Panc1 (cell line): ENCODE results near the gene P2RX2. TPM values are rescaled to one million over a fixed set of nuclear protein-coding genes. Genes with fewer than 3 reads are reported as not detected.

Experiments used
- ATAC-seq: fragments of 200-7000 bp; cut with Tn5 transposase; 2 replicates; pipeline ENCODE4 v1.9.1; 2020; ENCODE audit warnings: mild to moderate bottlenecking, moderate library complexity
- BruUV-seq: library from RNA; stranded (reverse); fragments of 400-500 nt; replicated peaks from 2 replicates; lab custom pipeline; 2021; lab: Mats Ljungman, UMichigan
- CTCF ChIA-PET: fragments of 300-600 bp; sonication (Branson Sonifier 250); formaldehyde crosslinking; loops from one replicate; lab custom pipeline; 2022; ENCODE audit warnings: antibody characterized with exemption; lab: Charles Lee
- POLR2A ChIA-PET: fragments of 300-600 bp; sonication (Branson Sonifier 250); formaldehyde crosslinking; loops from one replicate; lab custom pipeline; 2022; ENCODE audit warnings: antibody characterized with exemption; lab: Charles Lee
- DNase-seq: peaks from one replicate; pipeline ENCODE4 v3.0.0-alpha.2; 2010; ENCODE audit warnings: low read depth, low spot score
- H3K27ac ChIP-seq: 2 replicates; pipeline ENCODE4 v1.5.1; 2011; ENCODE audit warnings: mild to moderate bottlenecking, low read length, inconsistent platforms
- H3K27me3 ChIP-seq: fragments of 200-500 bp; sonication (Bioruptor generic); 2 replicates; pipeline ENCODE4 v1.6.0; 2014; ENCODE audit warnings: low read length, inconsistent platforms; ENCODE audit not compliant: control insufficient read depth, insufficient read depth
- H3K36me3 ChIP-seq: fragments of 200-500 bp; sonication (Bioruptor generic); 2 replicates; pipeline ENCODE4 v1.5.1; 2014; ENCODE audit warnings: inconsistent platforms, mild to moderate bottlenecking, low read length, moderate library complexity; ENCODE audit not compliant: control insufficient read depth, insufficient read depth
- H3K4me1 ChIP-seq: 2 replicates; pipeline ENCODE4 v1.5.1; 2011; ENCODE audit warnings: inconsistent platforms, mild to moderate bottlenecking, low read length, moderate library complexity; ENCODE audit not compliant: control insufficient read depth, insufficient read depth
- H3K4me3 ChIP-seq, 2 experiments: 2 replicates each; pipeline ENCODE4 v1.5.1; 2011 to 2012; ENCODE audit warnings: low read depth in 2 of 2, low read length in 2 of 2, mild to moderate bottlenecking in 2 of 2, inconsistent platforms in 1 of 2, moderate library complexity in 1 of 2
- H3K9me3 ChIP-seq: fragments of 200-500 bp; sonication (Bioruptor generic); 2 replicates; pipeline ENCODE4 v1.5.1; 2014; ENCODE audit warnings: low read depth, mild to moderate bottlenecking, inconsistent platforms, low read length, moderate library complexity; ENCODE audit not compliant: control insufficient read depth, insufficient read depth
- CTCF ChIP-seq: fragments of 450-650 bp; IDR thresholded peaks from 2 replicates; pipeline ENCODE4 v1.5.1; 2017; ENCODE audit warnings: mild to moderate bottlenecking
- POLR2AphosphoS5 ChIP-seq: IDR thresholded peaks from 2 replicates; pipeline ENCODE4 v1.6.1; 2012; ENCODE audit warnings: mild to moderate bottlenecking, low read depth, low read length, moderate library complexity
- REST ChIP-seq, 2 experiments: IDR thresholded peaks; 2 replicates each; pipeline ENCODE4 v1.6.1; 2011 to 2012; ENCODE audit warnings: low read depth in 2 of 2, control low read depth in 1 of 2, low read length in 1 of 2, mild to moderate bottlenecking in 1 of 2, moderate library complexity in 1 of 2; ENCODE audit not compliant: insufficient read depth in 1 of 2
- SIN3A ChIP-seq: IDR thresholded peaks from 2 replicates; pipeline ENCODE4 v1.6.1; 2012; ENCODE audit warnings: low read depth, mild to moderate bottlenecking, low read length, moderate library complexity, borderline replicate concordance; ENCODE audit not compliant: insufficient read depth
- TCF7L2 ChIP-seq: IDR thresholded peaks from 2 replicates; pipeline ENCODE4 v1.6.1; 2011; ENCODE audit warnings: mild to moderate bottlenecking, low read depth, low read length, inconsistent platforms
- in situ Hi-C: cut with HindIII; loops from 2 replicates; pipeline ENCODE4 v1.10.0; 2016; ENCODE audit warnings: low sequenced_read_pairs, low pct_unique_long_range_greater_than_20kb
- intact Hi-C: fragments of 100-400 bp; cut with micrococcal nuclease; formaldehyde crosslinking; loops from one replicate; pipeline ENCODE4 v1.10.0; 2022; ENCODE audit not compliant: unreplicated experiment
- total RNA-seq: library from RNA; stranded (reverse); gene quantifications from one replicate; pipeline ENCODE4 v1.2.1, GENCODE V29; 2021; ENCODE audit not compliant: unreplicated experiment

Gene P2RX2
- total RNA-seq, 1 experiment from 2014 or later: 1.2 TPM

- H3K36me3 ChIP-seq: no peaks in the 10 kb centered on the region
- no peak overlapping the region for H3K4me3 ChIP-seq
- no TSS peak for BruUV-seq
- ChIA-PET POLR2A (no interaction called here), CTCF (no interaction called here)
- in situ Hi-C loops (no loop called here), intact Hi-C loops (no loop called here)
- no peak overlapping the region for H3K27ac ChIP-seq
- no peaks in the 10 kb centered on the region for H3K9me3 ChIP-seq
- TF ChIP-seq SIN3A: no peak
- TF ChIP-seq TCF7L2: no peak
- TF ChIP-seq REST (IDR thresholded peaks at IDR 0.05; ENCODE audit: insufficient read depth in 1 of 2, low read depth in 2 of 2, low read length in 1 of 2): no peak
- no peak for TF ChIP-seq POLR2AphosphoS5
- no peak for TF ChIP-seq CTCF
- no peak for DNase-seq
- ATAC-seq: no peak
- no peaks in the 10 kb centered on the region for H3K27me3 ChIP-seq
- H3K4me1 ChIP-seq: no peaks in the 10 kb centered on the region
These were observed 44.1 kb upstream of the P2RX2 start for GRCh38 chr12:132574271-132574996.

- H3K27ac ChIP-seq: no peak overlapping the region
- BruUV-seq: no TSS peak
- no peak for ATAC-seq
- H3K4me3 ChIP-seq: no peak overlapping the region
- no peak for TF ChIP-seq POLR2AphosphoS5
- no peak for TF ChIP-seq REST (IDR thresholded peaks at IDR 0.05; ENCODE audit: insufficient read depth in 1 of 2, low read depth in 2 of 2, low read length in 1 of 2)
- TF ChIP-seq SIN3A: no peak
- TF ChIP-seq CTCF: no peak
- TF ChIP-seq TCF7L2: no peak
- no peaks in the 10 kb centered on the region for H3K36me3 ChIP-seq
- no peak for DNase-seq
- H3K27me3 ChIP-seq: no peaks in the 10 kb centered on the region
- ChIA-PET POLR2A (no interaction called here), CTCF (no interaction called here)
- no peaks in the 10 kb centered on the region for H3K4me1 ChIP-seq
- in situ Hi-C loops (no loop called here), intact Hi-C loops (no loop called here)
- H3K9me3 ChIP-seq: no peaks in the 10 kb centered on the region
These were observed 42.9 kb upstream of the P2RX2 start for GRCh38 chr12:132575661-132576060.
